Activated CD8-positive, alpha-beta T cell treated with anti-CD3 and anti-CD28 coated beads, Interleukin-2, amount 10 ng/mL, durations not matched to agents 7 days and 5 days (primary cell): ENCODE measurements around the gene C11orf21. TPM values are rescaled to one million over a fixed set of nuclear protein-coding genes. Genes with fewer than 3 reads are reported as not detected.

Experiments used
- ATAC-seq: fragments of 150-1000 bp; cut with Tn5 transposase; one replicate; pipeline ENCODE4 v1.10.0; 2021; ENCODE audit warnings: moderate library complexity
- CTCF ChIA-PET: fragments of 350-600 bp; sonication (Branson Sonifier 250); formaldehyde crosslinking; loops from one replicate; lab custom pipeline; 2021; ENCODE audit warnings: antibody characterized with exemption; lab: Charles Lee
- POLR2A ChIA-PET: fragments of 350-600 bp; sonication (Branson Sonifier 250); formaldehyde crosslinking; loops from one replicate; lab custom pipeline; 2021; ENCODE audit warnings: antibody characterized with exemption; lab: Charles Lee
- DNase-seq: peaks from one replicate; pipeline ENCODE4 v3.0.0-alpha.2; 2020
- H3K27ac Mint-ChIP-seq: one replicate; pipeline ENCODE4 v1.8.0; 2021; ENCODE audit warnings: mild to moderate bottlenecking, mixed read lengths
- H3K27me3 Mint-ChIP-seq: one replicate; pipeline ENCODE4 v1.8.0; 2021; ENCODE audit warnings: low read depth, mixed read lengths
- H3K36me3 Mint-ChIP-seq: one replicate; pipeline ENCODE4 v1.8.0; 2021; ENCODE audit warnings: low read depth, mixed read lengths
- H3K4me1 Mint-ChIP-seq: one replicate; pipeline ENCODE4 v1.8.0; 2021; ENCODE audit warnings: low read depth, mixed read lengths
- H3K4me3 Mint-ChIP-seq: one replicate; pipeline ENCODE4 v1.8.0; 2021; ENCODE audit warnings: mild to moderate bottlenecking, mixed read lengths
- H3K9me3 Mint-ChIP-seq: one replicate; pipeline ENCODE4 v1.8.0; 2022; ENCODE audit warnings: mixed read lengths; ENCODE audit not compliant: insufficient read depth
- total RNA-seq, 2 experiments: library from RNA; stranded (reverse); gene quantifications; one replicate each; pipeline ENCODE4 v1.2.3, GENCODE V29; 2021

Gene C11orf21
- total RNA-seq, 2 experiments from 2014 or later: 37.1 to 43.2 TPM

DNA sequence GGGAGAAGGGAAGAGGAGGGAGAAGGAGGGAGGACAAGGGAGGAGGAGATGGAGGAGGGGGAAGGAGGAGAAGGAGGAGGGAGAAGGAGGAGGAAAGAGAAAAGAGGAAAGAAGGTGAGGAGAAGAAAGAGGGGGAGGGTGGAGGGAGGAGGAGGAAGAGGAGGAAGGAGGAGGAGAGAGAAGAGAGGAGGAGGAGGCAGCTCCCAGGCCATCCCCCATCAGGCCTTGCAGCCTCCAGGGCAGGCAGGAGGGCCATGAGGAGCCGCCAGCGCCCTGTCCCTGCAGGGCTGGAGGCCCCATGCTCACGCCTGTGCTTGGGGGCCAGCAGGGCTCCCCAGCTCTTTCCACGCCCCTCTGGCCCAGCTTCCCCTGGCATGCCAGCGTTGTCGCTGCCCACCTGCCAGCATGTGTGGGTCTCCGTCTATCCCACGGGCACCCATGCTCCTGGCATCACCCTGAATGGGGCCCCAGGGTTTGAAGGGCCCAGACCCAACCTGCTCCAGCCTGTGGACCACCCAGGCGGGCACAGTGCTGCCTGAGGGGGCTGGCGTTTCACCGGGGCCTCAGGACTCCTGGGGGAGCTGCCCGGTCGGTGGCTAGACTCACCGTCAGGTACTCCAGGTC is 5.3 kb upstream of the C11orf21 start:
- Mint-ChIP-seq H3K27ac (no peak overlapping the region), H3K36me3 (peaks cover 7% of the 10 kb centered on the region), H3K9me3 (no peaks in the 10 kb centered on the region), H3K4me3 (no peak overlapping the region), H3K4me1 (peaks cover 44% of the 10 kb centered on the region), H3K27me3 (no peaks in the 10 kb centered on the region)
- ChIA-PET POLR2A (interaction anchor here (1.4 to 2.2 kb wide), 2 partner anchors 36 to 93 kb away, joined by 3 to 6 read pairs; partner anchors contain the start of gene TSSC4), CTCF (interaction anchor here (1.0 to 12.4 kb wide), 12 partner anchors 10 to 225 kb away, joined by 3 to 351 read pairs (median 16); partner anchors contain the start of genes CD81 and TSSC4)
- ATAC-seq (no peak), DNase-seq (no peak)

GRCh38 chr11:2306452-2306823 is 4.7 kb upstream of the C11orf21 start:
- Mint-ChIP-seq H3K4me3 (peak overlapping the region; percentile 94), H3K9me3 (no peaks in the 10 kb centered on the region), H3K4me1 (peaks cover 49% of the 10 kb centered on the region), H3K27me3 (no peaks in the 10 kb centered on the region), H3K36me3 (peaks cover 12% of the 10 kb centered on the region), H3K27ac (peak overlapping the region; percentile 89)
- ChIA-PET POLR2A (interaction anchor here (1.4 to 2.2 kb wide), 3 partner anchors 9 to 94 kb away, joined by 3 to 6 read pairs (median 4); partner anchors contain the start of gene TSSC4), CTCF (interaction anchor here (0.7 to 12.4 kb wide), 19 partner anchors 8 to 583 kb away, joined by 3 to 351 read pairs (median 5); partner anchors contain the start of genes CD81 and TSSC4)
- no peak for ATAC-seq
- DNase-seq: no peak

DNA sequence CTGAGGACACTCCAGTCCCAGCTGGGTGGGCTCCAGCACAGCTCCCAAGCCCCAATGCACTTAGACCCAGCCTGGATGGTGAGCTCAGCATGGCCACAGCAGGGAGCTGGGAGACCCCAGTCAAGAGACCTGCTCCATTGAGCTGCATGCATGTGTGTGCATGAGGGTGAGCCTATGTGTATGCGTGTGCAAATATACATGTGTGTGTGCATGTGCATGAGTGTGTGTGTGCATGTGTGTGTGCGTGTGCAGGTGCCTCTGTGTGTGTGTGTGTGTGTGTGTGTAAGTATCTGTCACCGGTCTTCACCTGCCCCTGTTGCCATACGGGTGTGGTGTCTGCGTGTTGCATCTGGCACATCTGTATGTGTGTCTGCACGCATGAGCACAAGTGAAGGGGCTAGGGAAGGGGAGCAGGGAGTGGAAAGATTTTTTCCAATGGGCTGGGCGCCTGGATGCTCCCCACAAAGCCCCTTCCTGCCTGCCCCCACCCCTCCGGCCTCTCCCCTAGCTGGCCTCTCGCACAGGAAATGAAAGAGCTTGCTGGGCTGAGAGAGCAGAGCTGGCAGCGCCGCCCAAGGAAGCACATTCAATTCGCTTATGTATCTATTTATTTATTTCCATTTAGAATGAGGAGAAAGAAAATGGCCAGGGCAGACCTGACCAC is 4.2 kb upstream of the C11orf21 start:
- H3K27ac Mint-ChIP-seq: peak overlapping the region; percentile 89
- H3K4me3 Mint-ChIP-seq: peak overlapping the region; percentile 94
- ATAC-seq (peak; percentile 12), DNase-seq (peak; percentile 49)
- no peaks in the 10 kb centered on the region for H3K9me3 Mint-ChIP-seq
- CTCF ChIA-PET: interaction anchor here (0.7 to 12.4 kb wide), 32 partner anchors 8 to 586 kb away, joined by 3 to 351 read pairs (median 5); partner anchors contain the start of genes CD81 and TSSC4
- H3K4me1 Mint-ChIP-seq: peaks cover 50% of the 10 kb centered on the region
- H3K36me3 Mint-ChIP-seq: peaks cover 12% of the 10 kb centered on the region
- POLR2A ChIA-PET: interaction anchor here (1.4 to 2.2 kb wide), 4 partner anchors 10 to 94 kb away, joined by 3 to 13 read pairs (median 5); partner anchors contain the start of genes CD81 and TSSC4
- no peaks in the 10 kb centered on the region for H3K27me3 Mint-ChIP-seq

- ChIA-PET CTCF (interaction anchor here (0.6 to 12.4 kb wide), 45 partner anchors 9 to 587 kb away, joined by 3 to 351 read pairs (median 5); partner anchors contain the start of genes CD81, KCNQ1 and TSSC4), POLR2A (interaction anchor here (1.0 to 2.2 kb wide), 5 partner anchors 11 to 95 kb away, joined by 3 to 13 read pairs (median 4); partner anchors contain the start of genes CD81 and TSSC4)
- H3K4me1 Mint-ChIP-seq: peaks cover 55% of the 10 kb centered on the region
- H3K9me3 Mint-ChIP-seq: no peaks in the 10 kb centered on the region
- DNase-seq (peak; percentile 89), ATAC-seq (peak; percentile 62)
- peak overlapping the region; percentile 94 for H3K4me3 Mint-ChIP-seq
- H3K27ac Mint-ChIP-seq: peak overlapping the region; percentile 89
- H3K36me3 Mint-ChIP-seq: peaks cover 12% of the 10 kb centered on the region
- no peaks in the 10 kb centered on the region for H3K27me3 Mint-ChIP-seq
These were observed 3.5 kb upstream of the C11orf21 start for GRCh38 chr11:2305140-2305778.

GRCh38 chr11:2304506-2305139 is 2.9 kb upstream of the C11orf21 start:
- DNase-seq: peak; percentile 20
- Mint-ChIP-seq H3K4me1 (peaks cover 57% of the 10 kb centered on the region), H3K27me3 (no peaks in the 10 kb centered on the region), H3K36me3 (peaks cover 14% of the 10 kb centered on the region), H3K9me3 (no peaks in the 10 kb centered on the region), H3K4me3 (peak overlapping the region; percentile 94), H3K27ac (peak overlapping the region; percentile 74)
- ChIA-PET CTCF (interaction anchor here (0.6 to 12.4 kb wide), 41 partner anchors 8 to 587 kb away, joined by 3 to 351 read pairs (median 5); partner anchors contain the start of genes CD81, KCNQ1 and TSSC4), POLR2A (interaction anchor here (1.0 to 2.2 kb wide), 4 partner anchors 11 to 95 kb away, joined by 4 to 13 read pairs (median 5); partner anchors contain the start of genes CD81 and TSSC4)
- ATAC-seq: no peak

DNA sequence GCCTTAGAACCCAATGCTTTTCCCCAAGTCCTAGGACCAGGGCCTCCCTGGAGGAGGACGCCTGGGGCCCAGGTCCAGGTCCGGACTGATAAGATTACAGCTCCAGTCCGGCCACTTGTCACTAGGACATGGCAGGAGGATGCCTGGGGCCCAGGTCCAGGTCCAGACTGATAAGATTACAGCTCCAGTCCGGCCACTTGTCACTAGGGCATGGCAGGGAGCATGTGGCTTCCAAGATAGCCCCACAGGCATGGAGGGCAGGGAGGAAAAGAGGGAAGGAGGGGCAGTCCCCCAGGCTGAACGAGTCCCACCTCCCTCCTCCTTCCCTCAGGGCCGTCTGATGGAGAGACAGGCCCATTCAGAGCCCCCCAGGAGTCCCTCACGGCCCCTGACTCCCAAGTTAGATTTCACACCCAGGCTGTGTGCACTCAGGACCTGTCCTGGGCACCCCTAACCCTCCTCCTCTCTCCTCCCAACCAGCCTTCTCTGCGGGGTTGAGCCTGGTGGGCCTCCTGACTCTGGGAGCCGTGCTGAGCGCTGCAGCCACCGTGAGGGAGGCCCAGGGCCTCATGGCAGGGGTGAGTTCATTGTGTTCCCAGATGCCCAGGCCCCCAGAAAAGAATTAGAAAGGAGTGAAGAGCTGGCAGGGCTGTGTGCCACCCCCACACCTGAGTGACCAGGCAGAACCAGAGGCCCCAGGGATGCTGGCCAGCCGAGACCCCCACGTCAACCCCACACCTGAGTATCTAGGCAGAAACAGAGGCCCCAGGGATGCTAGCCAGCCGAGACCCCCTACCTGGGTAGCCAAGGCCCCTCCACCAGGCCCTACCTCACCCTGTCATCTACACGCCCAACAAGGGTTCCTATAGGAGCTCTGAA is 2.1 kb upstream of the C11orf21 start:
- Mint-ChIP-seq H3K4me3 (peak overlapping the region; percentile 94), H3K27me3 (no peaks in the 10 kb centered on the region), H3K4me1 (peaks cover 65% of the 10 kb centered on the region), H3K36me3 (peaks cover 17% of the 10 kb centered on the region), H3K9me3 (no peaks in the 10 kb centered on the region), H3K27ac (peak overlapping the region; percentile 93)
- ATAC-seq: no peak
- CTCF ChIA-PET: interaction anchor here (0.6 to 12.4 kb wide), 26 partner anchors 7 to 588 kb away, joined by 3 to 351 read pairs (median 6); partner anchors contain the start of genes CD81, KCNQ1 and TSSC4
- DNase-seq: peak; percentile 20
- POLR2A ChIA-PET: interaction anchor here (0.6 to 2.2 kb wide), 3 partner anchors 9 to 117 kb away, joined by 3 to 13 read pairs (median 6); partner anchors contain the start of gene CD81

DNA sequence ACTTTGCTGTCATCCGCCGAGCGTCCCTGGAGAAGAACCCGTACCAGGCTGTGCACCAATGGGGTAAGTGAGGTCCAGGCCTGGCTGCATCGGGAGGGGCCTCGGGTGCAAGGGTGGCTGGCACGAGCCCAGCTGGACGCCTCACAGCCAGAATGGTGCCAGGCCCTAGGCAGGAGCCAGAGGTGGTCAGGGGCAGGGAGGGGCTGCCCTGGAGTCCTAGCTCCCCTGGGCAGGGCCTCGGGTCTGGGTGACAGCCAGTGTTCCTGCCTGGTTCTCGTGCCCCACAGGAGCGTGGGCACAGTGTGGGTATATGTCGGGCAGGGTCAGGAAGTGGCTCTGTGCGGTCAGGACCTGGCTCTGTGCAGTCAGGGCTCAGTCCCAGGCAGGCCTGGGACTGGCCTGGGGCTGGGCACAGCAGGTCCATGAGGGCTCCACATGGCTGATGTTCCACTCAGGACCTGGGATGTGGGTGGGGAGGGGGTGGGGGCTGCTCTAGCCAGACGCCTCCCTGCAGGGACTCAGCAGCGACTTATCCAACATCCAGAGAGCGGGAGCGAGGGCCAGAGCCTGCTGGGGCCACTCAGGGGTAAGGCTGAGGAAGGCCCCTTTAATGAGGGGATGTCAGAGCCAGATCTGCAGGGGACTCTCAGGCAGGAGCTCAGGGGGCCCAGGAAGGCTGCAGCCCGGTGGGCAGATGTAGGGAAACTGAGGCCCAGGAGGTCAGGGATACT is 1.3 kb upstream of the C11orf21 start:
- ATAC-seq: no peak

DNA sequence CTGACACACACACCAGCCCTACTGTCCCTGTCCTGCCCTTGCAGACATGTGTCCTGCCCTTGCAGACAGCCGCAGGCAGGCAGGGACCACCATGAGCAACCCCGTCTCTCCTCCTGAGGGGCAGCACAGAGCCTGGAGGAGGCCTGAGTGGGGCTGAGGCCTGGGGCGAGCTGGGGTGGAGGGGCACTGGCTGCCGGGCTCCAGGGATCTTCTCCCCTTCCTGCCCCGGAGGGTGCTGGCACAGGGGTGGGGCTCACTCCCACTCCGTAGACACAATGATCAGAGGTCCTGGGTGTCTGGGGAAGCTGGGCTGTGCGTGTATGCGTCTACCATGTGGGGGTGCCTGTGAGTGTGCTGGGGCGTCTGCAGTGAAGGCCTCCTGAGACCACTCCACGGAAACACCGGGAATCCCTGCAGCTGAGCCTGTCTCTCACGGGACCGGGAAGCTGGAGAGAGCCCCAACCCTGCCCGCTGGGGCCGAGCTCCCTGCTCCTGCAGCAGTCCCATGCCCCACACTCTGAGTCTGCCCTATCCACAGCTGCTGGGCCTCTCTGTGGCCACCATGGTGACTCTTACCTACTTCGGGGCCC is 683 bp upstream of the C11orf21 start:
- ChIA-PET CTCF (interaction anchor here (0.8 to 12.4 kb wide), 8 partner anchors 19 to 231 kb away, joined by 3 to 351 read pairs (median 4); partner anchors contain the start of gene TSSC4), POLR2A (interaction anchor here (1.0 to 2.2 kb wide), 4 partner anchors 11 to 231 kb away, joined by 3 to 9 read pairs (median 6); partner anchors contain the start of gene TSSC4)
- peaks cover 75% of the 10 kb centered on the region for H3K4me1 Mint-ChIP-seq
- ATAC-seq (peak; percentile 43), DNase-seq (peak; percentile 61)
- H3K4me3 Mint-ChIP-seq: peak overlapping the region; percentile 94
- no peaks in the 10 kb centered on the region for H3K9me3 Mint-ChIP-seq
- peaks cover 18% of the 10 kb centered on the region for H3K36me3 Mint-ChIP-seq
- no peaks in the 10 kb centered on the region for H3K27me3 Mint-ChIP-seq
- peak overlapping the region; percentile 93 for H3K27ac Mint-ChIP-seq

More for the DNA sequence above, 1.3 kb upstream of the C11orf21 start:
- peak; percentile 21 for DNase-seq
- no peaks in the 10 kb centered on the region for H3K9me3 Mint-ChIP-seq
- H3K36me3 Mint-ChIP-seq: peaks cover 17% of the 10 kb centered on the region
- ChIA-PET CTCF (interaction anchor here (0.7 to 12.4 kb wide), 8 partner anchors 26 to 117 kb away, joined by 3 to 351 read pairs (median 4); partner anchors contain the start of gene TSSC4), POLR2A (interaction anchor here (0.6 to 2.2 kb wide), 2 partner anchors 10 to 118 kb away, joined by 3 to 6 read pairs; no protein-coding TSS in a partner anchor)
- peak overlapping the region; percentile 94 for H3K4me3 Mint-ChIP-seq
- peak overlapping the region; percentile 93 for H3K27ac Mint-ChIP-seq
- peaks cover 70% of the 10 kb centered on the region for H3K4me1 Mint-ChIP-seq
- H3K27me3 Mint-ChIP-seq: no peaks in the 10 kb centered on the region
